DND-41 (cell line): ENCODE results near the gene TIMM23.
"Not testable (repeated sequence)": the region's sequence is repeated elsewhere in the genome, so short reads cannot be mapped to it uniquely, and the experiment has no call there.

Experiments
- EZH2 ChIP-seq: IDR thresholded peaks from 3 replicates; pipeline ENCODE4 v1.6.1; 2012; ENCODE audit warnings: borderline replicate concordance, low read depth, mild to moderate bottlenecking, moderate library complexity, low read length, inconsistent platforms; ENCODE audit not compliant: severe bottlenecking
- TF ChIP-seq, protein P1 (sequence below): IDR thresholded peaks from 2 replicates; pipeline ENCODE4 v1.5.1; 2012; ENCODE audit warnings: borderline replicate concordance, low read length, moderate library complexity, mild to moderate bottlenecking; ENCODE audit not compliant: poor library complexity, severe bottlenecking; ENCODE audit errors: extremely low read depth

DNA sequence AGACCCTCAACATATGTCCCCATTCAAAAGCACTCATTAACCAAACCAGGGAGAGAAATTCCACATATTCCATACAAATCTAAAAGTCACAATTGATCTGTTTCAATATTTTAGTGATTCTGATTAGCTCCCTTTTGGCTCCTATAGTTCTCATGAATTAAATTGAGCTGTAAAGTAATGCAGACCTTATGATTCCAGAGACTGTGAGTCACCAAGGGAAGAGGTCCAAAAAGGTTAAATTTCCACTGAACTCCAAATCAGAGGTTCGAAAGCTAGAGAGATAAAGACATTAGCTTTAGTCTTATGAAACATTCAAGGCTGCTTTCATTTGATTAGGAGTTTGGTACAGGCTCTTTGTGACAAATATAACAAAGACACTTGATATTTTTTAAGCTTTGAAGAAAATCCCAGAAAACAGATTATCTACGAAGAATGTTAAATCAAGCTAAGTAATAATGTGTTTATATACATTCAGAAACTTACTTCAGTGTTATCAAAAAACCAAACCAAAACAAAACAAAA lies 33.1 kb upstream of the TIMM23 start:
- TF ChIP-seq, protein P1, sequence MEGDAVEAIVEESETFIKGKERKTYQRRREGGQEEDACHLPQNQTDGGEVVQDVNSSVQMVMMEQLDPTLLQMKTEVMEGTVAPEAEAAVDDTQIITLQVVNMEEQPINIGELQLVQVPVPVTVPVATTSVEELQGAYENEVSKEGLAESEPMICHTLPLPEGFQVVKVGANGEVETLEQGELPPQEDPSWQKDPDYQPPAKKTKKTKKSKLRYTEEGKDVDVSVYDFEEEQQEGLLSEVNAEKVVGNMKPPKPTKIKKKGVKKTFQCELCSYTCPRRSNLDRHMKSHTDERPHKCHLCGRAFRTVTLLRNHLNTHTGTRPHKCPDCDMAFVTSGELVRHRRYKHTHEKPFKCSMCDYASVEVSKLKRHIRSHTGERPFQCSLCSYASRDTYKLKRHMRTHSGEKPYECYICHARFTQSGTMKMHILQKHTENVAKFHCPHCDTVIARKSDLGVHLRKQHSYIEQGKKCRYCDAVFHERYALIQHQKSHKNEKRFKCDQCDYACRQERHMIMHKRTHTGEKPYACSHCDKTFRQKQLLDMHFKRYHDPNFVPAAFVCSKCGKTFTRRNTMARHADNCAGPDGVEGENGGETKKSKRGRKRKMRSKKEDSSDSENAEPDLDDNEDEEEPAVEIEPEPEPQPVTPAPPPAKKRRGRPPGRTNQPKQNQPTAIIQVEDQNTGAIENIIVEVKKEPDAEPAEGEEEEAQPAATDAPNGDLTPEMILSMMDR = not testable (repeated sequence)
- not testable (repeated sequence) for TF ChIP-seq EZH2
